GM12878 (cell line): ENCODE results near the gene DIS3L2. TPM values are rescaled to one million over a fixed set of nuclear protein-coding genes. Genes with fewer than 3 reads are reported as not detected.

Source experiments
- ATAC-seq: fragments of 200-7000 bp; cut with Tn5 transposase; 3 replicates; pipeline ENCODE4 v1.9.1; 2020; ENCODE audit warnings: mild to moderate bottlenecking, moderate library complexity
- BruUV-seq: library from RNA; stranded (reverse); fragments of 400-500 nt; replicated peaks from 2 replicates; lab custom pipeline; 2021; lab: Mats Ljungman, UMichigan
- CTCF ChIA-PET: fragments of 300-600 bp; sonication (Branson Sonifier 250); formaldehyde crosslinking; extraction: SDS; loops from one replicate; lab custom pipeline; 2021; ENCODE audit warnings: inconsistent platforms; lab: Yijun Ruan, JAX
- POLR2A ChIA-PET: fragments of 350-600 bp; formaldehyde crosslinking; extraction: SDS; loops from one replicate; lab custom pipeline; 2021; ENCODE audit warnings: inconsistent platforms; lab: Charles Lee
- RAD21 ChIA-PET: fragments of 300-600 bp; sonication (Branson Sonifier 250); formaldehyde crosslinking; loops from one replicate; lab custom pipeline; 2023; ENCODE audit warnings: antibody characterized with exemption; ENCODE audit not compliant: unreplicated experiment; lab: Charles Lee
- SMC1A ChIA-PET: fragments of 300-600 bp; sonication (Branson Sonifier 250); formaldehyde crosslinking; loops from one replicate; lab custom pipeline; 2023; ENCODE audit not compliant: unreplicated experiment, uncharacterized antibody; lab: Charles Lee
- DNase-seq: peaks from one replicate; pipeline ENCODE4 v3.0.0-alpha.2; 2011; ENCODE audit warnings: low read depth, low spot score
- FAIRE-seq: peaks from 3 replicates; lab custom pipeline; 2011; peaks lifted over from hg19 to GRCh38; lab: Jason Lieb, UNC
- H2AFZ ChIP-seq: 2 replicates; pipeline ENCODE4 v1.6.0; 2011; ENCODE audit warnings: low read depth, low read length, control low read depth; ENCODE audit not compliant: control insufficient read depth
- H3K27ac ChIP-seq: 2 replicates; pipeline ENCODE4 v1.5.1; 2011; ENCODE audit warnings: control low read depth; ENCODE audit not compliant: control insufficient read depth, insufficient read depth
- H3K27me3 ChIP-seq, 2 experiments: replicated peaks in 1 of 2; 2 replicates each; pipeline versions ENCODE4 v1.6.0 to v1.6.1; 2011; ENCODE audit warnings: low read length in 1 of 2; ENCODE audit not compliant: control insufficient read depth in 2 of 2, insufficient read depth in 2 of 2
- H3K36me3 ChIP-seq, 2 experiments: 2 replicates each; pipeline ENCODE4 v1.5.1; 2011; ENCODE audit warnings: low read length in 1 of 2; ENCODE audit not compliant: control insufficient read depth in 2 of 2, insufficient read depth in 2 of 2
- H3K4me1 ChIP-seq: 2 replicates; pipeline ENCODE4 v1.6.1; 2011; ENCODE audit warnings: mild to moderate bottlenecking, low read length, moderate library complexity, mixed read lengths; ENCODE audit not compliant: control insufficient read depth, insufficient read depth
- H3K4me2 ChIP-seq: 2 replicates; pipeline ENCODE4 v1.6.0; 2011; ENCODE audit warnings: control low read depth; ENCODE audit not compliant: control insufficient read depth, insufficient read depth
- H3K4me3 ChIP-seq: fragments of 200-600 bp; sonication (generic); 2 replicates; pipeline ENCODE4 v1.5.1; 2016
- H3K79me2 ChIP-seq: 2 replicates; pipeline ENCODE4 v1.6.0; 2011; ENCODE audit warnings: low read length; ENCODE audit not compliant: control insufficient read depth, insufficient read depth
- H3K9ac ChIP-seq: 2 replicates; pipeline ENCODE4 v1.8.0; 2011; ENCODE audit warnings: low read length, control low read depth, mixed read lengths; ENCODE audit not compliant: control insufficient read depth, insufficient read depth
- H3K9me3 ChIP-seq: replicated peaks from 3 replicates; pipeline ENCODE4 v1.5.1; 2011; ENCODE audit warnings: mild to moderate bottlenecking, low read length; ENCODE audit not compliant: control insufficient read depth, insufficient read depth
- H4K20me1 ChIP-seq: 2 replicates; pipeline ENCODE4 v1.6.0; 2011; ENCODE audit not compliant: control insufficient read depth, insufficient read depth
- BMI1 ChIP-seq: fragments of 450-650 bp; IDR thresholded peaks from 2 replicates; pipeline ENCODE4 v1.6.1; 2016; ENCODE audit warnings: mild to moderate bottlenecking, moderate library complexity, borderline replicate concordance
- CBFB ChIP-seq: IDR thresholded peaks from 2 replicates; pipeline ENCODE4 v1.6.1; 2016; ENCODE audit warnings: antibody characterized with exemption, low read depth
- CEBPB ChIP-seq, 2 experiments: fragments of 150-350 bp in 1 of 2; IDR thresholded peaks; 2 replicates each; pipeline ENCODE4 v1.6.1; 2012 to 2014; ENCODE audit warnings: low read depth in 2 of 2, low read length in 2 of 2, borderline replicate concordance in 1 of 2, inconsistent platforms in 1 of 2
- ESRRA ChIP-seq: IDR thresholded peaks from 2 replicates; pipeline ENCODE4 v1.6.1; 2012; ENCODE audit warnings: mild to moderate bottlenecking, low read length, improper control_type of control experiment
- EZH2 ChIP-seq: IDR thresholded peaks from 2 replicates; pipeline ENCODE4 v1.6.1; 2012; ENCODE audit warnings: low read depth, mild to moderate bottlenecking, control low read depth, inconsistent platforms, low read length, borderline replicate concordance; ENCODE audit not compliant: control insufficient read depth
- GABPA ChIP-seq: IDR thresholded peaks from 2 replicates; pipeline ENCODE4 v1.6.1; 2014; ENCODE audit warnings: antibody characterized with exemption, low read depth, mild to moderate bottlenecking, inconsistent platforms
- NR2C2 ChIP-seq: IDR thresholded peaks from 2 replicates; pipeline ENCODE4 v1.6.1; 2011; ENCODE audit warnings: borderline replicate concordance, low read depth; ENCODE audit not compliant: control insufficient read depth, insufficient read length
- RB1 ChIP-seq: fragments of 450-650 bp; formaldehyde crosslinking; IDR thresholded peaks from 2 replicates; pipeline ENCODE4 v1.6.1; 2017; ENCODE audit warnings: mild to moderate bottlenecking, borderline replicate concordance
- SP1 ChIP-seq: IDR thresholded peaks from one replicate; pipeline ENCODE4 v1.6.1; 2011; ENCODE audit warnings: low read depth, low read length
- TBL1XR1 ChIP-seq: IDR thresholded peaks from 2 replicates; pipeline ENCODE4 v1.6.1; 2012; ENCODE audit warnings: low read depth, low read length, improper control_type of control experiment
- WGBS: methylation state at CpG from one replicate; pipeline ENCODE4 v1.1.6; 2016; ENCODE audit warnings: low lambda C conversion rate; ENCODE audit not compliant: insufficient replicate concordance, insufficient coverage; ENCODE audit errors: missing lambda C conversion rate; 5-methylcytosine and 5-hydroxymethylcytosine counted together
- in situ Hi-C: fragments of 300-500 bp; cut with MboI; formaldehyde crosslinking; loops from 9 replicates; pipeline ENCODE4 v1.14.3; 2018; ENCODE audit warnings: mixed read lengths
- intact Hi-C: fragments of 100-400 bp; cut with micrococcal nuclease; formaldehyde crosslinking; loops from one replicate; pipeline ENCODE4 v1.14.2; 2022; ENCODE audit not compliant: unreplicated experiment
- polyA plus RNA-seq, 11 experiments: library from polyadenylated mRNA; depleted of rRNA in 4 of 11; unstranded in 6 of 11; stranded (reverse) in 5 of 11; fragments of >200 nt; fragmentation: Nextera tagmentation in 4 of 11; fragmentation: Illumina TruSeq in 1 of 11; extraction: Ambion mirVana in 4 of 11; extraction: Trizol in 1 of 11; gene quantifications; 1 replicate in 1 of 11; 2 replicates in 10 of 11; pipeline versions ENCODE4 v1.2.1 to v1.2.3, GENCODE V29; 2011 to 2016; ENCODE audit warnings: inconsistent platforms in 2 of 11, missing spikeins in 2 of 11, low read depth in 1 of 11
- total RNA-seq, 4 experiments: library from RNA; depleted of rRNA in 3 of 4; stranded (reverse); fragments of >200 nt in 3 of 4; fragmentation: Illumina TruSeq in 1 of 4; extraction: Trizol in 1 of 4; gene quantifications; 2 replicates each; pipeline versions ENCODE4 v1.2.1 to v1.2.3, GENCODE V29; 2013 to 2021
- TF ChIP-seq, protein P1 (sequence below): fragments of 450-650 bp; conservative IDR thresholded peaks from 2 replicates; pipeline ENCODE4 v1.6.1; 2017; ENCODE audit warnings: mild to moderate bottlenecking, moderate library complexity

Gene DIS3L2
- total and polyA plus RNA-seq, 10 of the 15 experiments (the other 5 are each of a cell fraction or from before 2014, with no cell fraction given) = 3.5 to 27.1 (median 16.0) TPM

DNA sequence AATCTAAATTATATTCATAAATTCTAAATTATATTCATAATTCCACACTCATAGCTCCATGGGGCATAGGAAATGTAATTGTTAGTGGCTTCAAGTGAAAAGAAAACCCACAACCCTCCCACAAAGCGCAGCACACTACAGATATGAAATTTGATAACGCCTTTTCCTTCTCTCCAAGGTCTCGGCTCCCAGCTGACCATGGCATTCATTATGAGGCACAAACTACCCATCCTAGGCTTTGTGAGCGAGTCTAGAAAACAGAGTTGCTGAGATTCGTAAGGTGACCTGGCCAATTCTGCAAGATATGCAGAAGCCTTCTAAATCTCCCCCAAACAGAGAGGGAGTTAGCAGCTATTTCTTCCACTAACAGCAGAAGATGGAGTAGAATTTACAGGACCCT, 40.7 kb upstream of the DIS3L2 start (continued):
- TF ChIP-seq, protein P1, sequence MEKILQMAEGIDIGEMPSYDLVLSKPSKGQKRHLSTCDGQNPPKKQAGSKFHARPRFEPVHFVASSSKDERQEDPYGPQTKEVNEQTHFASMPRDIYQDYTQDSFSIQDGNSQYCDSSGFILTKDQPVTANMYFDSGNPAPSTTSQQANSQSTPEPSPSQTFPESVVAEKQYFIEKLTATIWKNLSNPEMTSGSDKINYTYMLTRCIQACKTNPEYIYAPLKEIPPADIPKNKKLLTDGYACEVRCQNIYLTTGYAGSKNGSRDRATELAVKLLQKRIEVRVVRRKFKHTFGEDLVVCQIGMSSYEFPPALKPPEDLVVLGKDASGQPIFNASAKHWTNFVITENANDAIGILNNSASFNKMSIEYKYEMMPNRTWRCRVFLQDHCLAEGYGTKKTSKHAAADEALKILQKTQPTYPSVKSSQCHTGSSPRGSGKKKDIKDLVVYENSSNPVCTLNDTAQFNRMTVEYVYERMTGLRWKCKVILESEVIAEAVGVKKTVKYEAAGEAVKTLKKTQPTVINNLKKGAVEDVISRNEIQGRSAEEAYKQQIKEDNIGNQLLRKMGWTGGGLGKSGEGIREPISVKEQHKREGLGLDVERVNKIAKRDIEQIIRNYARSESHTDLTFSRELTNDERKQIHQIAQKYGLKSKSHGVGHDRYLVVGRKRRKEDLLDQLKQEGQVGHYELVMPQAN = no peak

DNA sequence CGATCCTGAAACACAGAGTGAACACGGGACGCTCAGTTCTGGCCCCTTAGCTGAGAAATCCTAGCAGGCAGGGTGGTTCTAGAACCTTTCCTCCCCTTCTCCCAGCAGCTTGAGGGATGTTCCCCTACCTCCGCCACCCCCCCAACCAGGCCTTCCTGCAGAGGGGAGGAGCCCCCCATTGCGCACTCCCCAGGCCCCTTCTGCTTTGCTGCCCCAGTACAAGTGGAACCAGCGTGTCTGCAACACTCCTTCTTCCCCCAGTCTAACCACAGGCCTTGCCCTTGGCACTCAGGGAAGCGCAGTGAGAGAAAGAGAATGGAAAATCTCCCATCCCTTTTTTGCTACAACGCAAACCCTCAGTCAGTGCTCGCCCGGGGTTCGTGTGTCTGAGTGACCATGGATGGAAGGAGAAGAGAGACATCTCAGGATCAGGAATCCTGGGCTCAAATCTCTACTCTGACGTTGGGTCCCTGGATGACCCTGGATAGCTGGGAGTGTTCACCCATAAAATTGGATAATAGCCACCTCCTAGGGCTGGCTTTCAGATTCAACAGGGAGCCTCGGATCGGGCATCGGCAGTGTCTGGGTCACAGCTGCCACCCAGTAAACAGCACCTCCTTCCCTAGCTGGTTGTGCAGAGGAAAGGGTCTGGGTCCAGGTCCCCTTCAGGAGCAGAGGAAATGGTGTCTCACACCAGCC, 39.1 kb upstream of the DIS3L2 start:
- 36% methylated on average over 14 of the region's 15 CpGs for WGBS
- in situ Hi-C loops = loop anchor here (5.0 kb wide), 1 partner anchor 220 kb away; no protein-coding TSS in a partner anchor
- no peaks in the 10 kb centered on the region for H3K79me2 ChIP-seq
- no peaks in the 10 kb centered on the region for H4K20me1 ChIP-seq
- H3K9me3 ChIP-seq = no peaks in the 10 kb centered on the region
- H3K9ac ChIP-seq = no peak overlapping the region
- no peaks in the 10 kb centered on the region for H3K36me3 ChIP-seq
- no peak overlapping the region for H3K4me3 ChIP-seq
- H3K4me2 ChIP-seq = no peak overlapping the region
- no peak for ATAC-seq
- no peak for FAIRE-seq
- no TSS peak for BruUV-seq
- ChIA-PET RAD21 (interaction anchor here (1.5 kb wide), 1 partner anchor 405 kb away, joined by 3 read pairs; no protein-coding TSS in a partner anchor), CTCF (interaction anchor here (1.1 to 4.6 kb wide), 7 partner anchors 8 to 405 kb away, joined by 3 to 21 read pairs (median 4); no protein-coding TSS in a partner anchor), SMC1A (interaction anchor here (1.0 kb wide), 1 partner anchor 393 kb away, joined by 3 read pairs; no protein-coding TSS in a partner anchor), POLR2A (interaction anchor here (0.5 kb wide), 1 partner anchor 129 kb away, joined by 4 read pairs; no protein-coding TSS in a partner anchor)
- DNase-seq = no peak
- peaks cover 6 to 11% of the 10 kb centered on the region in 2 experiments; a peak in 3 of 4 replicates for H3K27me3 ChIP-seq
- no peak overlapping the region for H3K27ac ChIP-seq
- TF ChIP-seq ESRRA (no peak), TBL1XR1 (no peak), SP1 (no peak), CBFB (no peak), RB1 (no peak), BMI1 (no peak), CEBPB (IDR thresholded peaks at IDR 0.05; ENCODE audit: borderline replicate concordance in 1 of 2, low read depth in 2 of 2, low read length in 2 of 2) (no peak), EZH2 (no peak), GABPA (no peak), NR2C2 (no peak)
- intact Hi-C loops = loop anchor here (10.0 kb wide), 1 partner anchor 372 kb away; no protein-coding TSS in a partner anchor
- H3K4me1 ChIP-seq = peaks cover 13% of the 10 kb centered on the region
- no peak overlapping the region for H2AFZ ChIP-seq
